BJ (cell line): ENCODE measurements around the gene PPP1R3F. TPM values are rescaled to one million over a fixed set of nuclear protein-coding genes. Genes with fewer than 3 reads are reported as not detected.
"Not testable (repeated sequence)": the region's sequence is repeated elsewhere in the genome, so short reads cannot be mapped to it uniquely, and the experiment has no call there.

ENCODE experiments used
- CTCF ChIA-PET: fragments of 350-600 bp; formaldehyde crosslinking; extraction: SDS; loops from one replicate; lab custom pipeline; 2021; ENCODE audit warnings: antibody characterized with exemption, inconsistent platforms; lab: Yijun Ruan, JAX
- POLR2A ChIA-PET: fragments of 300-600 bp; sonication (Branson Sonifier 250); formaldehyde crosslinking; extraction: SDS; loops from one replicate; lab custom pipeline; 2021; ENCODE audit warnings: antibody characterized with exemption; lab: Charles Lee
- DNase-seq: peaks from one replicate; pipeline ENCODE4 v3.0.0-alpha.2; 2011; ENCODE audit warnings: low read depth
- H3K27me3 ChIP-seq: 2 replicates; pipeline ENCODE4 v1.6.0; 2011; ENCODE audit warnings: low read length; ENCODE audit not compliant: control insufficient read depth, insufficient read depth
- H3K36me3 ChIP-seq: 2 replicates; pipeline ENCODE4 v1.5.1; 2011; ENCODE audit warnings: low read length; ENCODE audit not compliant: control insufficient read depth, insufficient read depth
- H3K4me3 ChIP-seq: 2 replicates; pipeline ENCODE4 v1.5.1; 2011; ENCODE audit warnings: low read depth, mild to moderate bottlenecking, control low read depth, low read length
- CTCF ChIP-seq: IDR thresholded peaks from 2 replicates; pipeline ENCODE4 v1.5.1; 2011; ENCODE audit warnings: low read depth, mild to moderate bottlenecking, control low read depth, inconsistent platforms, low read length, moderate library complexity; ENCODE audit not compliant: insufficient read depth
- polyA plus RNA-seq: library from polyadenylated mRNA; depleted of rRNA; stranded (reverse); fragments of >200 nt; gene quantifications from 2 replicates; pipeline ENCODE4 v1.2.3, GENCODE V29; 2011

The PPP1R3F gene
- polyA plus RNA-seq, 1 experiment: 3.5 TPM

DNA sequence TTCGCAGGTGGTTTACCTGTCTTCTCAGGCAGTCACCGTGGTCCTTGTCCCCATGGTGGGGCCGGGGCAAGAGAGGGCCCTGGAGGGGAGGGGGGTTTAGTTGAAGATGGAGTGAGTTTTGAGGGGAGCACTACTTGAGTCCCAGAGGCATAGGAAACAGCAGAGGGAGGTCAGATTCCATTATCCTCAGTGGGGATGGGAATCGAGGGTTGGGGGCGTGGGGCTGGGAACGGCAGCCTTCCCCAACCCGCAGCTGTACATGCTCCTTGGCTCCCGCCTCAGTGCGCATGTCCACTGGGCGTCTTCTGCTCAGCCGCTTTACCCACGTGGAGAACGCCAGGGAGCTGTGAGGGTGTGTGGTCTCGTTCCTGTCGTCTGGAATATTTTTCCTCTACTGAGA is 33.8 kb downstream of the PPP1R3F start, which contains the start of gene GAGE10:
TSS of gene GAGE10 (plus strand) at position 301 of the 400 bp plus-strand sequence. CDS start 1,214 bp downstream, outside the sequence.
- POLR2A ChIA-PET: no interaction called here
- CTCF ChIA-PET: no interaction called here
- H3K27me3 ChIP-seq: no peaks in the 10 kb centered on the region
- no peak for TF ChIP-seq CTCF
- H3K36me3 ChIP-seq: no peaks in the 10 kb centered on the region
- DNase-seq: no peak
- H3K4me3 ChIP-seq: no peak within 1 kb of the TSS

GRCh38 chrX:49307775-49308174 is 38.2 kb downstream of the PPP1R3F start:
- H3K4me3 ChIP-seq, DNase-seq, H3K36me3 ChIP-seq, POLR2A ChIA-PET, H3K27me3 ChIP-seq, CTCF ChIA-PET: not testable (repeated sequence)

- Histone ChIP-seq H3K27me3 (no peaks in the 10 kb centered on the region), H3K36me3 (no peaks in the 10 kb centered on the region), H3K4me3 (peak overlapping the region; percentile 22)
- no peak for DNase-seq
- ChIA-PET POLR2A (no interaction called here), CTCF (interaction anchor here (0.6 kb wide), 1 partner anchor 532 kb away, joined by 3 read pairs; no protein-coding TSS in a partner anchor)
- no peak for TF ChIP-seq CTCF
Observed at GRCh38 chrX:49308604-49309269, 39.1 kb downstream of the PPP1R3F start.

GRCh38 chrX:49309401-49309981 is 39.9 kb downstream of the PPP1R3F start:
- H3K27me3 ChIP-seq: no peaks in the 10 kb centered on the region
- CTCF ChIA-PET: no interaction called here
- no peak for DNase-seq
- POLR2A ChIA-PET: no interaction called here
- no peaks in the 10 kb centered on the region for H3K36me3 ChIP-seq
- H3K4me3 ChIP-seq: peak overlapping the region; percentile 22
- TF ChIP-seq CTCF: no peak

GRCh38 chrX:49310371-49310770 is 40.8 kb downstream of the PPP1R3F start:
- H3K27me3 ChIP-seq: no peaks in the 10 kb centered on the region
- DNase-seq: no peak
- CTCF ChIA-PET: no interaction called here
- H3K36me3 ChIP-seq: no peaks in the 10 kb centered on the region
- POLR2A ChIA-PET: no interaction called here
- no peak overlapping the region for H3K4me3 ChIP-seq
- TF ChIP-seq CTCF: no peak

DNA sequence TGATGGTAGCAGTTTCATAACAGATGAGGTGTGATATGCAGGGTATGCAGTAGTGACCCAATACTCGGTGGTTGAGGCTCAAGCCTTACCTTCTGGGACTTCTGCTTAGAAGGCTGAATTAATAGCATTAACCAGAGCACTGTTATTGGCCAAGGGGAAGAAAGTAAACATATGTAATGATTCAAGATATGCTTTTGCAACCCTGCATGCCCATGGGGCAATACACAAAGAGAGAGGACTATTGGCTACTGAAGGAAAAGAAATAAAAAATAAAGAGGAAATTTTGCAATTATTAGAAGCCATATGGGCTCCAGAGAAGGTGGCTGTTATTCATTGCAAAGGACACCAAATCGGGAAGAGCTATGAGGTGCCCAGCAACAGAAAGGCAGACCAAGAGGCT is 42.6 kb downstream of the PPP1R3F start:
- H3K4me3 ChIP-seq: no peak overlapping the region
- no peak for DNase-seq
- TF ChIP-seq CTCF: no peak
- no peaks in the 10 kb centered on the region for H3K36me3 ChIP-seq
- no peaks in the 10 kb centered on the region for H3K27me3 ChIP-seq
- POLR2A ChIA-PET: no interaction called here
- CTCF ChIA-PET: no interaction called here
